Panc1 (cell line): Measurements from ENCODE around the gene IL31RA. TPM values are rescaled to one million over a fixed set of nuclear protein-coding genes. Genes with fewer than 3 reads are reported as not detected.

Source experiments
- ATAC-seq: fragments of 200-7000 bp; cut with Tn5 transposase; 2 replicates; pipeline ENCODE4 v1.9.1; 2020; ENCODE audit warnings: mild to moderate bottlenecking, moderate library complexity
- BruUV-seq: library from RNA; stranded (reverse); fragments of 400-500 nt; replicated peaks from 2 replicates; lab custom pipeline; 2021; lab: Mats Ljungman, UMichigan
- CTCF ChIA-PET: fragments of 300-600 bp; sonication (Branson Sonifier 250); formaldehyde crosslinking; loops from one replicate; lab custom pipeline; 2022; ENCODE audit warnings: antibody characterized with exemption; lab: Charles Lee
- POLR2A ChIA-PET: fragments of 300-600 bp; sonication (Branson Sonifier 250); formaldehyde crosslinking; loops from one replicate; lab custom pipeline; 2022; ENCODE audit warnings: antibody characterized with exemption; lab: Charles Lee
- DNase-seq: peaks from one replicate; pipeline ENCODE4 v3.0.0-alpha.2; 2010; ENCODE audit warnings: low read depth, low spot score
- H3K27ac ChIP-seq: 2 replicates; pipeline ENCODE4 v1.5.1; 2011; ENCODE audit warnings: mild to moderate bottlenecking, low read length, inconsistent platforms
- H3K27me3 ChIP-seq: fragments of 200-500 bp; sonication (Bioruptor generic); 2 replicates; pipeline ENCODE4 v1.6.0; 2014; ENCODE audit warnings: low read length, inconsistent platforms; ENCODE audit not compliant: control insufficient read depth, insufficient read depth
- H3K36me3 ChIP-seq: fragments of 200-500 bp; sonication (Bioruptor generic); 2 replicates; pipeline ENCODE4 v1.5.1; 2014; ENCODE audit warnings: inconsistent platforms, mild to moderate bottlenecking, low read length, moderate library complexity; ENCODE audit not compliant: control insufficient read depth, insufficient read depth
- H3K4me1 ChIP-seq: 2 replicates; pipeline ENCODE4 v1.5.1; 2011; ENCODE audit warnings: inconsistent platforms, mild to moderate bottlenecking, low read length, moderate library complexity; ENCODE audit not compliant: control insufficient read depth, insufficient read depth
- H3K4me3 ChIP-seq, 2 experiments: 2 replicates each; pipeline ENCODE4 v1.5.1; 2011 to 2012; ENCODE audit warnings: low read depth in 2 of 2, low read length in 2 of 2, mild to moderate bottlenecking in 2 of 2, inconsistent platforms in 1 of 2, moderate library complexity in 1 of 2
- H3K9me3 ChIP-seq: fragments of 200-500 bp; sonication (Bioruptor generic); 2 replicates; pipeline ENCODE4 v1.5.1; 2014; ENCODE audit warnings: low read depth, mild to moderate bottlenecking, inconsistent platforms, low read length, moderate library complexity; ENCODE audit not compliant: control insufficient read depth, insufficient read depth
- CTCF ChIP-seq: fragments of 450-650 bp; IDR thresholded peaks from 2 replicates; pipeline ENCODE4 v1.5.1; 2017; ENCODE audit warnings: mild to moderate bottlenecking
- POLR2AphosphoS5 ChIP-seq: IDR thresholded peaks from 2 replicates; pipeline ENCODE4 v1.6.1; 2012; ENCODE audit warnings: mild to moderate bottlenecking, low read depth, low read length, moderate library complexity
- REST ChIP-seq, 2 experiments: IDR thresholded peaks; 2 replicates each; pipeline ENCODE4 v1.6.1; 2011 to 2012; ENCODE audit warnings: low read depth in 2 of 2, control low read depth in 1 of 2, low read length in 1 of 2, mild to moderate bottlenecking in 1 of 2, moderate library complexity in 1 of 2; ENCODE audit not compliant: insufficient read depth in 1 of 2
- SIN3A ChIP-seq: IDR thresholded peaks from 2 replicates; pipeline ENCODE4 v1.6.1; 2012; ENCODE audit warnings: low read depth, mild to moderate bottlenecking, low read length, moderate library complexity, borderline replicate concordance; ENCODE audit not compliant: insufficient read depth
- TCF7L2 ChIP-seq: IDR thresholded peaks from 2 replicates; pipeline ENCODE4 v1.6.1; 2011; ENCODE audit warnings: mild to moderate bottlenecking, low read depth, low read length, inconsistent platforms
- in situ Hi-C: cut with HindIII; loops from 2 replicates; pipeline ENCODE4 v1.10.0; 2016; ENCODE audit warnings: low sequenced_read_pairs, low pct_unique_long_range_greater_than_20kb
- intact Hi-C: fragments of 100-400 bp; cut with micrococcal nuclease; formaldehyde crosslinking; loops from one replicate; pipeline ENCODE4 v1.10.0; 2022; ENCODE audit not compliant: unreplicated experiment
- total RNA-seq: library from RNA; stranded (reverse); gene quantifications from one replicate; pipeline ENCODE4 v1.2.1, GENCODE V29; 2021; ENCODE audit not compliant: unreplicated experiment

The IL31RA gene
- total RNA-seq, 1 experiment from 2014 or later = 3.1 TPM

GRCh38 chr5:55926476-55926875 lies 75.3 kb downstream of the IL31RA start:
- intact Hi-C loops (loop anchor here (10.0 kb wide), 1 partner anchor 212 kb away; the partner anchor contains the start of gene SLC38A9), in situ Hi-C loops (no loop called here)
- Histone ChIP-seq H3K36me3 (no peaks in the 10 kb centered on the region), H3K27ac (no peak overlapping the region), H3K9me3 (no peaks in the 10 kb centered on the region), H3K27me3 (no peaks in the 10 kb centered on the region), H3K4me1 (peaks cover 3% of the 10 kb centered on the region; the same call in 1 of the 2 replicates), H3K4me3 (no peak overlapping the region)
- ChIA-PET CTCF (no interaction called here), POLR2A (no interaction called here)
- no peak for TF ChIP-seq CTCF
- TF ChIP-seq POLR2AphosphoS5 = no peak
- TF ChIP-seq REST (IDR thresholded peaks at IDR 0.05; ENCODE audit: insufficient read depth in 1 of 2, low read depth in 2 of 2, low read length in 1 of 2) = no peak
- no peak for TF ChIP-seq SIN3A
- no peak for TF ChIP-seq TCF7L2
- DNase-seq (no peak), ATAC-seq (no peak)
- no TSS peak for BruUV-seq

- in situ Hi-C loops = no loop called here
- no peak for DNase-seq
- H3K9me3 ChIP-seq = no peaks in the 10 kb centered on the region
- no peak for ATAC-seq
- TF ChIP-seq POLR2AphosphoS5 (no peak), TCF7L2 (no peak), REST (IDR thresholded peaks at IDR 0.05; ENCODE audit: insufficient read depth in 1 of 2, low read depth in 2 of 2, low read length in 1 of 2) (no peak), SIN3A (no peak), CTCF (no peak)
- ChIA-PET CTCF (no interaction called here), POLR2A (no interaction called here)
- no peaks in the 10 kb centered on the region for H3K27me3 ChIP-seq
- intact Hi-C loops = loop anchor here (10.0 kb wide), 1 partner anchor 213 kb away; the partner anchor contains the start of gene SLC38A9
- no peak overlapping the region for H3K4me3 ChIP-seq
- peaks cover 3% of the 10 kb centered on the region; the same call in 1 of the 2 replicates for H3K4me1 ChIP-seq
- H3K27ac ChIP-seq = no peak overlapping the region
- no TSS peak for BruUV-seq
- no peaks in the 10 kb centered on the region for H3K36me3 ChIP-seq
Observed at GRCh38 chr5:55927861-55928655, 76.9 kb downstream of the IL31RA start.
